CD4-positive, alpha-beta T cell treated with Interleukin-15 for 4 hours (primary cell): ENCODE measurements around the gene SOX9.
"Not testable (repeated sequence)": the region's sequence is repeated elsewhere in the genome, so short reads cannot be mapped to it uniquely, and the experiment has no call there.

ENCODE experiments used
- DNase-seq: peaks from one replicate; pipeline ENCODE4 v3.0.0-alpha.2; 2020; ENCODE audit warnings: low spot score

SOX9 gene

GRCh38 chr17:72111336-72111923 lies 9.4 kb upstream of the SOX9 start:
- DNase-seq: no peak

GRCh38 chr17:72111926-72112325 lies 8.9 kb upstream of the SOX9 start:
- not testable (repeated sequence) for DNase-seq

GRCh38 chr17:72113751-72114150 lies 7.1 kb upstream of the SOX9 start:
- no peak for DNase-seq

GRCh38 chr17:72115781-72116525 lies 4.9 kb upstream of the SOX9 start:
- DNase-seq: no peak

GRCh38 chr17:72116661-72117521 lies 3.9 kb upstream of the SOX9 start:
- no peak for DNase-seq

GRCh38 chr17:72117535-72118334 lies 3.1 kb upstream of the SOX9 start:
- no peak for DNase-seq

- DNase-seq: peak; percentile 13
These were observed 2.3 kb upstream of the SOX9 start for GRCh38 chr17:72118335-72119076.

- no peak for DNase-seq
These were observed 1.5 kb upstream of the SOX9 start for GRCh38 chr17:72119077-72119872.

GRCh38 chr17:72119873-72120641 lies 763 bp upstream of the SOX9 start:
- no peak for DNase-seq

- DNase-seq: no peak
These were observed 567 bp downstream of the SOX9 start for GRCh38 chr17:72121164-72122009.

- no peak for DNase-seq
These were observed 1.4 kb downstream of the SOX9 start for GRCh38 chr17:72122010-72122764.

GRCh38 chr17:72122765-72123529 lies 2.1 kb downstream of the SOX9 start:
- no peak for DNase-seq

GRCh38 chr17:72123530-72124437 lies 3.0 kb downstream of the SOX9 start:
- DNase-seq: no peak

GRCh38 chr17:72124438-72124775 lies 3.6 kb downstream of the SOX9 start:
- no peak for DNase-seq

- no peak for DNase-seq
These were observed 4.4 kb downstream of the SOX9 start for GRCh38 chr17:72125226-72125651.

GRCh38 chr17:72125742-72126141 lies 4.9 kb downstream of the SOX9 start:
- no peak for DNase-seq
